Right atrium auricular region (tissue), 2 donors: ENCODE results near the gene CTXN1. TPM values are rescaled to one million over a fixed set of nuclear protein-coding genes. Genes with fewer than 3 reads are reported as not detected.

Experiments
- DNase-seq: peaks from one replicate; pipeline ENCODE4 v3.0.0-alpha.2; 2019; ENCODE audit warnings: low spot score
- H3K27ac ChIP-seq, 2 donors: fragments of 200-600 bp; sonication (generic); 1 replicate in 1 of 2; 2 replicates in 1 of 2; pipeline ENCODE4 v1.5.1; 2016 to 2019
- H3K27me3 ChIP-seq, 2 donors: fragments of 200-600 bp; sonication (generic); one replicate each; pipeline versions ENCODE4 v1.5.1 to v1.6.0; 2017 to 2019
- H3K36me3 ChIP-seq: fragments of 200-600 bp; sonication (generic); one replicate; pipeline ENCODE4 v1.5.1; 2016
- H3K4me1 ChIP-seq, 2 donors: fragments of 200-600 bp; sonication (generic); one replicate each; pipeline versions ENCODE4 v1.5.1 to v1.6.0; 2017 to 2019
- H3K4me3 ChIP-seq, 2 donors: fragments of 200-600 bp; sonication (generic); 1 replicate in 1 of 2; 2 replicates in 1 of 2; pipeline ENCODE4 v1.5.1; 2017 to 2019; ENCODE audit warnings: mild to moderate bottlenecking in 1 of 2, moderate library complexity in 1 of 2
- H3K9me3 ChIP-seq, 2 donors: fragments of 200-600 bp; sonication (generic); one replicate each; pipeline ENCODE4 v1.5.1; 2019
- CTCF ChIP-seq, 2 donors: fragments of 200-600 bp; sonication (generic); IDR thresholded peaks; one replicate each; pipeline ENCODE4 v1.5.1; 2019; ENCODE audit warnings: antibody characterized with exemption in 2 of 2
- total RNA-seq, 2 donors: library from RNA; depleted of rRNA; stranded (reverse); fragments of >200 nt; gene quantifications; one replicate each; pipeline ENCODE4 v1.1.0, GENCODE V29; 2016

CTXN1 gene
- total RNA-seq, 2 donors from 2014 or later, result 1.7 to 4.2 TPM

- DNase-seq, result no peak
- no peak for TF ChIP-seq CTCF (IDR thresholded peaks at IDR 0.05)
- H3K9me3 ChIP-seq, result no peaks in the 10 kb centered on the region
- peaks cover 0 to 4% of the 10 kb centered on the region in 2 donors for H3K27me3 ChIP-seq
- no peak overlapping the region for H3K4me3 ChIP-seq
- peaks cover 0 to 60% of the 10 kb centered on the region in 2 donors for H3K4me1 ChIP-seq
- no peak overlapping the region for H3K27ac ChIP-seq
- peaks cover 15% of the 10 kb centered on the region for H3K36me3 ChIP-seq
Observed at GRCh38 chr19:7922836-7923195, 3.1 kb downstream of the CTXN1 start.

- H3K4me1 ChIP-seq, result peaks cover 0 to 60% of the 10 kb centered on the region in 2 donors
- H3K4me3 ChIP-seq, result no peak overlapping the region
- no peak for DNase-seq
- H3K36me3 ChIP-seq, result peaks cover 15% of the 10 kb centered on the region
- H3K27ac ChIP-seq, result no peak overlapping the region
- peaks cover 0 to 9% of the 10 kb centered on the region in 2 donors for H3K27me3 ChIP-seq
- no peak for TF ChIP-seq CTCF (IDR thresholded peaks at IDR 0.05)
- H3K9me3 ChIP-seq, result no peaks in the 10 kb centered on the region
Observed at GRCh38 chr19:7921967-7922835, 3.7 kb downstream of the CTXN1 start.

GRCh38 chr19:7921302-7921966 is 4.5 kb downstream of the CTXN1 start:
- TF ChIP-seq CTCF (IDR thresholded peaks at IDR 0.05), result no peak
- Histone ChIP-seq H3K27ac (peak overlapping the region; percentile 57 to 94), H3K4me1 (peaks cover 0 to 60% of the 10 kb centered on the region in 2 donors), H3K4me3 (peak overlapping the region; percentile 73 to 88), H3K9me3 (no peaks in the 10 kb centered on the region), H3K36me3 (peaks cover 15% of the 10 kb centered on the region), H3K27me3 (peaks cover 0 to 9% of the 10 kb centered on the region in 2 donors)
- no peak for DNase-seq

- TF ChIP-seq CTCF (IDR thresholded peaks at IDR 0.05), result no peak
- H3K4me1 ChIP-seq, result peaks cover 0 to 63% of the 10 kb centered on the region in 2 donors
Observed at GRCh38 chr19:7920519-7921301, 5.2 kb downstream of the CTXN1 start.

GRCh38 chr19:7919610-7920518 is 6.1 kb downstream of the CTXN1 start, which contains the start of gene SNAPC2:
Gene SNAPC2, plus strand, starts transcription at chr19:7920338. Its CDS starts 29 bp downstream, at chr19:7920367.
- H3K4me1 ChIP-seq, result peaks cover 0 to 54% of the 10 kb centered on the region in 2 donors
- H3K27me3 ChIP-seq, result peaks cover 0 to 15% of the 10 kb centered on the region in 2 donors
- H3K4me3 ChIP-seq, result peak within 1 kb of the TSS; percentile 73 to 88
- DNase-seq, result peak; percentile 96
- peaks cover 15% of the 10 kb centered on the region for H3K36me3 ChIP-seq
- H3K9me3 ChIP-seq, result no peaks in the 10 kb centered on the region
- no peak for TF ChIP-seq CTCF (IDR thresholded peaks at IDR 0.05)
- peak within 1 kb of the TSS; percentile 94 for H3K27ac ChIP-seq

More at GRCh38 chr19:7920519-7921301, 5.2 kb downstream of the CTXN1 start:
- Histone ChIP-seq H3K27ac (peak overlapping the region; percentile 94), H3K9me3 (no peaks in the 10 kb centered on the region), H3K4me3 (peak overlapping the region; percentile 73 to 88), H3K27me3 (peaks cover 0 to 15% of the 10 kb centered on the region in 2 donors), H3K36me3 (peaks cover 15% of the 10 kb centered on the region)
- peak; percentile 99 for DNase-seq
